ENCODE measurements around the gene EGFR. TPM values are rescaled to one million over a fixed set of nuclear protein-coding genes. Genes with fewer than 3 reads are reported as not detected.

The EGFR gene
- total RNA-seq, 2 experiments from 2014 or later, result not detected

- ChIA-PET POLR2A (no interaction called here), CTCF (interaction anchor here (1.7 kb wide), 1 partner anchor 11 kb away, joined by 10 read pairs; no protein-coding TSS in a partner anchor)
- Mint-ChIP-seq H3K27me3 (no peaks in the 10 kb centered on the region), H3K36me3 (ENCODE audit: low read depth) (no peaks in the 10 kb centered on the region), H3K4me3 (no peak overlapping the region), H3K9me3 (no peaks in the 10 kb centered on the region), H3K27ac (no peak overlapping the region), H3K4me1 (no peaks in the 10 kb centered on the region)
- no peak for DNase-seq
These were observed 225.4 kb downstream of the EGFR start for GRCh38 chr7:55244006-55244745.

DNA sequence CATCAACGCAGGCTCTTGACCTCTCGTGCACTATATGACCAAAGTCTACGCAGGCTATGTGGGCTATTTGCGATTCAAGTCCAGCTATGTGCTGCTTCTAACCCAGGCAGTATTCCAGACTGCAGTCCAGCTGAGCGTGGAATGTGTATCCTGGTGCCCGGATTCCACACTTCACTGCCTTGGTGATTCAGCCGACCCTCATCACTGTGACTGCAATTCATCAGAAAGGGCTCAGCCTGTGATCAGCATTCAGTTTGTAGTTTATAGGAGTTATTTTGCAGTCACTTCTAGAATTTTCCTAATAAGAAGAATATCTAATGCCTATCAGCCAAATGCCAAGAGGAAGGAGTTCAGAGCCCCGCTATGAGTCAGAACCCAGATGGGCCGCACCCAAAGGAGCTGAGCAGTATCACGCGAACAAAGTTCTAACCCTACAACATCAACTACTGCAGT, 226.5 kb downstream of the EGFR start:
- Mint-ChIP-seq H3K27me3 (peaks cover 3% of the 10 kb centered on the region), H3K4me1 (no peaks in the 10 kb centered on the region), H3K9me3 (no peaks in the 10 kb centered on the region), H3K27ac (no peak overlapping the region), H3K4me3 (no peak overlapping the region), H3K36me3 (ENCODE audit: low read depth) (no peaks in the 10 kb centered on the region)
- no peak for DNase-seq
- ChIA-PET CTCF (interaction anchor here (1.7 kb wide), 1 partner anchor 10 kb away, joined by 10 read pairs; no protein-coding TSS in a partner anchor), POLR2A (no interaction called here)

GRCh38 chr7:55246171-55246570, 227.4 kb downstream of the EGFR start:
- DNase-seq, result no peak
- Mint-ChIP-seq H3K9me3 (no peaks in the 10 kb centered on the region), H3K36me3 (ENCODE audit: low read depth) (no peaks in the 10 kb centered on the region), H3K27ac (no peak overlapping the region), H3K4me1 (no peaks in the 10 kb centered on the region), H3K4me3 (no peak overlapping the region), H3K27me3 (peaks cover 6% of the 10 kb centered on the region)
- POLR2A ChIA-PET, result no interaction called here
- CTCF ChIA-PET, result interaction anchor here (1.0 to 1.7 kb wide), 2 partner anchors 9 kb away, joined by 4 to 10 read pairs; no protein-coding TSS in a partner anchor

- Mint-ChIP-seq H3K9me3 (no peaks in the 10 kb centered on the region), H3K36me3 (ENCODE audit: low read depth) (no peaks in the 10 kb centered on the region), H3K4me3 (no peak overlapping the region)
These were observed 228.6 kb downstream of the EGFR start for GRCh38 chr7:55247428-55247827.

GRCh38 chr7:55248526-55248925, 229.7 kb downstream of the EGFR start:
- Mint-ChIP-seq H3K27ac (no peak overlapping the region), H3K36me3 (ENCODE audit: low read depth) (no peaks in the 10 kb centered on the region), H3K27me3 (peaks cover 16% of the 10 kb centered on the region), H3K9me3 (no peaks in the 10 kb centered on the region), H3K4me3 (no peak overlapping the region), H3K4me1 (no peaks in the 10 kb centered on the region)
- DNase-seq, result no peak
- POLR2A ChIA-PET, result no interaction called here
- CTCF ChIA-PET, result no interaction called here

More at GRCh38 chr7:55247428-55247827, 228.6 kb downstream of the EGFR start:
- no peaks in the 10 kb centered on the region for H3K4me1 Mint-ChIP-seq
- CTCF ChIA-PET, result no interaction called here
- H3K27ac Mint-ChIP-seq, result no peak overlapping the region
- POLR2A ChIA-PET, result no interaction called here
- peaks cover 8% of the 10 kb centered on the region for H3K27me3 Mint-ChIP-seq
- no peak for DNase-seq

- no peaks in the 10 kb centered on the region for H3K9me3 Mint-ChIP-seq
- no peak for DNase-seq
- ChIA-PET POLR2A (no interaction called here), CTCF (no interaction called here)
- no peak overlapping the region for H3K27ac Mint-ChIP-seq
- H3K4me1 Mint-ChIP-seq, result no peaks in the 10 kb centered on the region
- peaks cover 23% of the 10 kb centered on the region for H3K27me3 Mint-ChIP-seq
- H3K36me3 Mint-ChIP-seq (ENCODE audit: low read depth), result no peaks in the 10 kb centered on the region
- H3K4me3 Mint-ChIP-seq, result no peak overlapping the region
These were observed 230.5 kb downstream of the EGFR start for GRCh38 chr7:55249332-55249731.

GRCh38 chr7:55250313-55250712, 231.5 kb downstream of the EGFR start:
- Mint-ChIP-seq H3K9me3 (no peaks in the 10 kb centered on the region), H3K36me3 (ENCODE audit: low read depth) (no peaks in the 10 kb centered on the region), H3K27ac (no peak overlapping the region), H3K27me3 (peaks cover 28% of the 10 kb centered on the region), H3K4me3 (no peak overlapping the region), H3K4me1 (peaks cover 5% of the 10 kb centered on the region)
- DNase-seq, result no peak
- ChIA-PET POLR2A (no interaction called here), CTCF (no interaction called here)

DNA sequence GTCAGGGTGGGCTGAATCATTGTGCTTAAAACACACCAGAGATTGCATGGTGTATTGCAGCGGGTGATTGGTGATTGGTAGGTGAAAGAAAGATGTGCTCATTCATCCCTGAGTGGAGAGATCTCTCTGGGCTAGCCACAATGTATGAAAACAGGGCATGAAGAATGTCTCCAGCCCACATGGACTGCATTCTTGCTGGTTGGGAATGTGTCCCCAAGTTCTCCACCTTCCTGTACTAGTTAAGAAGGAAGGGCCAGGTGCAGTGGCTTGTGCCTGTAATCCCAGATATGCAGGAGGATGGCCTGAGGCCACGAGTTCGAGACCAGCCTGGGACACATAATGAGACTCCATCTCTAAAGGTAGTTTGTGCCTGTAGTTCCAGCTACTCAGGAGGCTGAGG, 232.5 kb downstream of the EGFR start:
- no peak overlapping the region for H3K27ac Mint-ChIP-seq
- DNase-seq, result no peak
- H3K4me1 Mint-ChIP-seq, result peaks cover 11% of the 10 kb centered on the region
- no peaks in the 10 kb centered on the region for H3K9me3 Mint-ChIP-seq
- no peaks in the 10 kb centered on the region for H3K36me3 Mint-ChIP-seq (ENCODE audit: low read depth)
- H3K4me3 Mint-ChIP-seq, result no peak overlapping the region
- POLR2A ChIA-PET, result no interaction called here
- CTCF ChIA-PET, result no interaction called here
- H3K27me3 Mint-ChIP-seq, result peaks cover 38% of the 10 kb centered on the region

DNA sequence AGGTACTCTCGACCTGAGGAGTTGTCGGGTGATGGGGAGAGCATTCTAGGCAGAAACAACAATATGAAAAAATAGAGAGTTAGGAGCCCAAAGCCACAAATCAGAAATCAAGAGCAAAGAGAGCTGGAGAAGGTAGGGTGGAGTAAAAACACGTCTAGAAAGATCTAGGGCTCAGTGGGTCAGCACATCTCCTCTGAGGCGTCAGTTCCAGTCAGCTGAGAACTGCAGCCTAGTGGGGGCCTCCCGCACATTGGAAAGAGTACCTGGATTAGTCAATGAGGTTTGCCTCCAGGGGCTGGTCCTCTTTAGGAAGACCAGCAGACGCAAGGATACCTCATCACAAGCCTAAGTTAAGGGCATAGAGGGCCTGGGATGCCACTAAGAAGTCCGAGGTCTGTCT, 233.1 kb downstream of the EGFR start:
- H3K4me3 Mint-ChIP-seq, result no peak overlapping the region
- H3K27me3 Mint-ChIP-seq, result peaks cover 44% of the 10 kb centered on the region
- H3K36me3 Mint-ChIP-seq (ENCODE audit: low read depth), result no peaks in the 10 kb centered on the region
- H3K9me3 Mint-ChIP-seq, result no peaks in the 10 kb centered on the region
- no peak overlapping the region for H3K27ac Mint-ChIP-seq
- ChIA-PET CTCF (no interaction called here), POLR2A (interaction anchor here (1.2 to 1.3 kb wide), 2 partner anchors 478 to 493 kb away, joined by 3 to 5 read pairs; partner anchors contain the start of gene SEC61G)
- no peak for DNase-seq
- peaks cover 11% of the 10 kb centered on the region for H3K4me1 Mint-ChIP-seq

DNA sequence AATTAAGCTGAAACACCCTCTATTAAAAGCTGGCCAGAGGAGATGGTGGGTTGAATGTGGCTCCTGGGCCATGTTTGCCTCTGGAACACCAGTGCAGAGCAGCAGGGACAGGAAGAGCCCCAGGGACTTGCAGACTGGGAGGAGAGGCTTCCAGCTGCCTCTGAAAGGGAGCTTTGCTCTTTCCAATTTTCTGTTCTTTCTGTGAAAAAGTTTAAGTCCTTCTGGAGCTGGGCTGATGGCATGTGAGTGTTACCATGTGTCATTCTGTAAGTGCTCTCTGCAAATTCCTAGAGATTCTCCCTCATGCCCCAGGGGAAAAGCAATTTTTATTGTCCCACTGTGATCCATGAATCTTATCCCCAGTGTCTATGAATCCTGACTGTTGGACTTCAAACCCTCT, 233.6 kb downstream of the EGFR start:
- Mint-ChIP-seq H3K36me3 (ENCODE audit: low read depth) (no peaks in the 10 kb centered on the region), H3K27ac (no peak overlapping the region), H3K4me3 (no peak overlapping the region), H3K9me3 (no peaks in the 10 kb centered on the region), H3K27me3 (peaks cover 47% of the 10 kb centered on the region), H3K4me1 (peaks cover 11% of the 10 kb centered on the region)
- no peak for DNase-seq
- CTCF ChIA-PET, result interaction anchor here (3.5 to 4.3 kb wide), 2 partner anchors 464 to 478 kb away, joined by 19 to 109 read pairs; no protein-coding TSS in a partner anchor
- POLR2A ChIA-PET, result interaction anchor here (1.2 to 1.3 kb wide), 2 partner anchors 479 to 494 kb away, joined by 3 to 5 read pairs; partner anchors contain the start of gene SEC61G

DNA sequence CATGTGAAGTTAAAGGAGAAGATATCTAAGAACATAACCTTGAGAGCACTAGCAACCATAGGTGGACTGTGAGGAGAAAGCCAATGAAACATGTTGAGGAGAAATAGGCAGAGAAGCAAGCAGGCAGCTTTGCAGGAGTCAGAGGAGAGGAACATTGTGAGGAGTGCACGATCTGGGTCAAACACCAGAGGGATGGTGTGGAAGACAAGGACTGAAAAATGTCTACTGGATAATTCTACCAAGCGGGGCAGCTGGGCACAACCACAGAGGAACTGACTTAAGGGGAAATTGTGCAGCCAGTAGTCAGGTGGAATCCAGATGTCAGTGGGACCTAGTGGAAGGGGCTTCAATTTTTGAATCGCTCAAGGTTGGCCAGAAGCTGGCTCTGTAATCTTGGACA, 234.4 kb downstream of the EGFR start:
- POLR2A ChIA-PET, result interaction anchor here (1.2 to 1.3 kb wide), 2 partner anchors 480 to 495 kb away, joined by 3 to 5 read pairs; partner anchors contain the start of gene SEC61G
- H3K4me3 Mint-ChIP-seq, result no peak overlapping the region
- peaks cover 11% of the 10 kb centered on the region for H3K4me1 Mint-ChIP-seq
- H3K9me3 Mint-ChIP-seq, result no peaks in the 10 kb centered on the region
- no peak for DNase-seq
- CTCF ChIA-PET, result interaction anchor here (1.6 to 4.3 kb wide), 3 partner anchors 12 to 479 kb away, joined by 10 to 109 read pairs (median 19); no protein-coding TSS in a partner anchor
- no peaks in the 10 kb centered on the region for H3K36me3 Mint-ChIP-seq (ENCODE audit: low read depth)
- H3K27ac Mint-ChIP-seq, result no peak overlapping the region
- peaks cover 47% of the 10 kb centered on the region for H3K27me3 Mint-ChIP-seq

GRCh38 chr7:55254242-55254595, 235.4 kb downstream of the EGFR start:
- Mint-ChIP-seq H3K4me3 (no peak overlapping the region), H3K9me3 (no peaks in the 10 kb centered on the region), H3K27me3 (peaks cover 47% of the 10 kb centered on the region), H3K4me1 (peaks cover 11% of the 10 kb centered on the region), H3K36me3 (ENCODE audit: low read depth) (no peaks in the 10 kb centered on the region), H3K27ac (no peak overlapping the region)
- ChIA-PET CTCF (interaction anchor here (0.7 to 4.3 kb wide), 11 partner anchors 9 to 497 kb away, joined by 3 to 109 read pairs (median 8); no protein-coding TSS in a partner anchor), POLR2A (no interaction called here)
- DNase-seq, result no peak

- ChIA-PET CTCF (interaction anchor here (0.6 to 4.3 kb wide), 42 partner anchors 8 to 690 kb away, joined by 3 to 109 read pairs (median 4); partner anchors contain the start of gene SEC61G), POLR2A (interaction anchor here (1.6 kb wide), 1 partner anchor 496 kb away, joined by 6 read pairs; the partner anchor contains the start of gene SEC61G)
- H3K36me3 Mint-ChIP-seq (ENCODE audit: low read depth), result no peaks in the 10 kb centered on the region
- DNase-seq, result peak; percentile 56
- peaks cover 11% of the 10 kb centered on the region for H3K4me1 Mint-ChIP-seq
- H3K27me3 Mint-ChIP-seq, result peaks cover 46% of the 10 kb centered on the region
- no peak overlapping the region for H3K27ac Mint-ChIP-seq
- peak overlapping the region; percentile 67 for H3K4me3 Mint-ChIP-seq
- no peaks in the 10 kb centered on the region for H3K9me3 Mint-ChIP-seq
These were observed 236.0 kb downstream of the EGFR start for GRCh38 chr7:55254596-55255495.

Data from activated CD4-positive, alpha-beta memory T cell treated with anti-CD3 and anti-CD28 coated beads, Interleukin-2, amount 10 ng/mL, durations not matched to agents 7 days and 5 days (primary cell).